ENCODE data around the gene SLC66A1. TPM values are rescaled to one million over a fixed set of nuclear protein-coding genes. Genes with fewer than 3 reads are reported as not detected.

Gene SLC66A1
- total and polyA plus RNA-seq, 9 of the 15 experiments (the other 6 are each of a cell fraction or from before 2014, with no cell fraction given), result 1.2 to 40.8 (median 18.6) TPM

DNA sequence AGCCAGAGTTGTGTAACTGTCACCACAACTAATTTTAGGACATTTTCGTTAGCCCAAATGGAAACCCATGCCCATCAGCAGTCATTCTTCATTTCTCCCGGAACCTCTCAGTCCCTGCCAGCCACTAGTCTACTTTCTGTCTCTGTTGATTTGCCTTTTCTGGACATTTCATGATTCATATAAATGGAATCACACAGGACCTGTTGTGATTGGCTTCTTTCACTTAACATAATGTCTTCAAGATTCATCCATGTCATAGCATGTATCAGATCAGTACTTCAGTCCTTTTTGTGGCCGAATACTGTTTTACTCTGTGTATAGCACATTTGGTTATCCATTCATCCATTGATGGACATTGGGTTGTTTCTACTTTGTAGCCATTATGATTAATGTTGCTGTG is 7.1 kb downstream of the SLC66A1 start (continued):
- TF ChIP-seq, protein P1, sequence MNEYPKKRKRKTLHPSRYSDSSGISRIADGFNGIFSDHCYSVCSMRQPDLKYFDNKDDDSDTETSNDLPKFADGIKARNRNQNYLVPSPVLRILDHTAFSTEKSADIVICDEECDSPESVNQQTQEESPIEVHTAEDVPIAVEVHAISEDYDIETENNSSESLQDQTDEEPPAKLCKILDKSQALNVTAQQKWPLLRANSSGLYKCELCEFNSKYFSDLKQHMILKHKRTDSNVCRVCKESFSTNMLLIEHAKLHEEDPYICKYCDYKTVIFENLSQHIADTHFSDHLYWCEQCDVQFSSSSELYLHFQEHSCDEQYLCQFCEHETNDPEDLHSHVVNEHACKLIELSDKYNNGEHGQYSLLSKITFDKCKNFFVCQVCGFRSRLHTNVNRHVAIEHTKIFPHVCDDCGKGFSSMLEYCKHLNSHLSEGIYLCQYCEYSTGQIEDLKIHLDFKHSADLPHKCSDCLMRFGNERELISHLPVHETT (CRISPR knock-in tag; conservative IDR thresholded peaks at IDR 0.05 in 1 of 2, IDR thresholded peaks at IDR 0.05 in 1 of 2), result no peak
- TF ChIP-seq, protein P2, sequence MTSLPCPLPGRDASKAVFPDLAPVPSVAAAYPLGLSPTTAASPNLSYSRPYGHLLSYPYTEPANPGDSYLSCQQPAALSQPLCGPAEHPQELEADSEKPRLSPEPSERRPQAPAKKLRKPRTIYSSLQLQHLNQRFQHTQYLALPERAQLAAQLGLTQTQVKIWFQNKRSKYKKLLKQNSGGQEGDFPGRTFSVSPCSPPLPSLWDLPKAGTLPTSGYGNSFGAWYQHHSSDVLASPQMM (CRISPR knock-in tag; IDR thresholded peaks at IDR 0.05), result no peak
- TF ChIP-seq, protein P3, sequence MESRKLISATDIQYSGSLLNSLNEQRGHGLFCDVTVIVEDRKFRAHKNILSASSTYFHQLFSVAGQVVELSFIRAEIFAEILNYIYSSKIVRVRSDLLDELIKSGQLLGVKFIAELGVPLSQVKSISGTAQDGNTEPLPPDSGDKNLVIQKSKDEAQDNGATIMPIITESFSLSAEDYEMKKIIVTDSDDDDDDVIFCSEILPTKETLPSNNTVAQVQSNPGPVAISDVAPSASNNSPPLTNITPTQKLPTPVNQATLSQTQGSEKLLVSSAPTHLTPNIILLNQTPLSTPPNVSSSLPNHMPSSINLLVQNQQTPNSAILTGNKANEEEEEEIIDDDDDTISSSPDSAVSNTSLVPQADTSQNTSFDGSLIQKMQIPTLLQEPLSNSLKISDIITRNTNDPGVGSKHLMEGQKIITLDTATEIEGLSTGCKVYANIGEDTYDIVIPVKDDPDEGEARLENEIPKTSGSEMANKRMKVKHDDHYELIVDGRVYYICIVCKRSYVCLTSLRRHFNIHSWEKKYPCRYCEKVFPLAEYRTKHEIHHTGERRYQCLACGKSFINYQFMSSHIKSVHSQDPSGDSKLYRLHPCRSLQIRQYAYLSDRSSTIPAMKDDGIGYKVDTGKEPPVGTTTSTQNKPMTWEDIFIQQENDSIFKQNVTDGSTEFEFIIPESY (CRISPR knock-in tag; IDR thresholded peaks at IDR 0.05), result no peak
- TF ChIP-seq ZNF197 (CRISPR knock-in tag; IDR thresholded peaks at IDR 0.05; ENCODE audit: low read depth) (no peak), NCOR1 (IDR thresholded peaks at IDR 0.05) (no peak), FOXK1 (CRISPR knock-in tag; IDR thresholded peaks at IDR 0.05; ENCODE audit: borderline replicate concordance) (no peak), ZNF311 (CRISPR knock-in tag; IDR thresholded peaks at IDR 0.05) (no peak)
- TF ChIP-seq, protein P4, sequence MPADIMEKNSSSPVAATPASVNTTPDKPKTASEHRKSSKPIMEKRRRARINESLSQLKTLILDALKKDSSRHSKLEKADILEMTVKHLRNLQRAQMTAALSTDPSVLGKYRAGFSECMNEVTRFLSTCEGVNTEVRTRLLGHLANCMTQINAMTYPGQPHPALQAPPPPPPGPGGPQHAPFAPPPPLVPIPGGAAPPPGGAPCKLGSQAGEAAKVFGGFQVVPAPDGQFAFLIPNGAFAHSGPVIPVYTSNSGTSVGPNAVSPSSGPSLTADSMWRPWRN (IDR thresholded peaks at IDR 0.05; ENCODE audit: low read depth), result no peak

All from K562 (cell line).